ENCODE results near the gene GCHFR. TPM values are rescaled to one million over a fixed set of nuclear protein-coding genes. Genes with fewer than 3 reads are reported as not detected.

GCHFR gene
- total and polyA plus RNA-seq, 12 donors: 2.2 to 10.8 (median 3.9) TPM

DNA sequence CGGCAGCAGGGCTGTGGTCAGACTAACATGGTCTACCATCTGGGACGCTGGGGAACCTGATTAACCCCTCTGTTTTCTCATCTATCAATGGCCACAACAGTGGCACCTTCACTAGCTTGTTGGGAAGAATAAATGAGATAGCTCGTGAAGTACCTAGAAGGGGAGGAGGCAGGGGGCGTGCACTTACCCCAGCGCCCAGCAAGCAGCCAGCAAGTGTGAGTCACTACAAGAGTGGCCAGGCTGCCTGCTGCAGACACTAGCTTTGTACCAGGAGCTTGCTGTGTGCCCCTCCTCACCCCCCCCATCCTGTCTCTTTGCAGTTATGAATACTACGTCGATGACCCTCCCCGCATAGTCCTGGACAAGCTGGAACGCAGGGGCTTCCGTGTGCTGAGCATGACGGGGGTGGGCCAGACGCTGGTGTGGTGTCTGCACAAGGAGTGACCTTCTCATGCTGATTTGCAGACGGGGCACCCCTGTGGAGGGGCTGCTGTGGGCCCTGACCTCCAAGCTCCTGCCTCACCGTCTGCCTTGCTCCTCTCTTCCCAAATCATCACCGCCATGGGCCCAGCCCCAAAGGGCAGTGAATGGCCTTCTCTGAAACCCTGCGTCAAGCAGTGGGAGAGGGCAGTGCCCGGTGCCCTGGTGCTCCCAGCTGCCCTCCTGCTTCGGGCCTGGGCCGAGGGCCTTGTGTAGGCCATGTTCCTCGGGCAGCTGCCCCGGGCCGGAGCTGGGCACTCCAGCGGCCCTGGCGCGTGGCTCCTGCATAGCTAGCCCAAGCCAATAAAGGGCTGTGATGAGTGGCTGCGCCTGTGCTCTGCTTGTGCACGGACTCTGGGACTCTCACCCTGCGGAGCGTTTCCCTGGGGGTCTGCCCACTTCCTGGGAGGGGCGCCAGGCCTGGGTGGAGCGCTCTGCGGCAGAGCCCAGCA lies 3.3 kb downstream of the GCHFR start:
- Histone ChIP-seq H3K9me3 (no peaks in the 10 kb centered on the region), H3K27ac (no peak overlapping the region), H3K4me3 (no peak overlapping the region), H3K4me1 (peaks cover 0 to 56% (median 38%) of the 10 kb centered on the region in 9 donors), H3K27me3 (no peaks in the 10 kb centered on the region), H3K36me3 (peaks cover 0 to 43% (median 3%) of the 10 kb centered on the region in 9 donors)
- no peak for DNase-seq
- TF ChIP-seq, protein P1, sequence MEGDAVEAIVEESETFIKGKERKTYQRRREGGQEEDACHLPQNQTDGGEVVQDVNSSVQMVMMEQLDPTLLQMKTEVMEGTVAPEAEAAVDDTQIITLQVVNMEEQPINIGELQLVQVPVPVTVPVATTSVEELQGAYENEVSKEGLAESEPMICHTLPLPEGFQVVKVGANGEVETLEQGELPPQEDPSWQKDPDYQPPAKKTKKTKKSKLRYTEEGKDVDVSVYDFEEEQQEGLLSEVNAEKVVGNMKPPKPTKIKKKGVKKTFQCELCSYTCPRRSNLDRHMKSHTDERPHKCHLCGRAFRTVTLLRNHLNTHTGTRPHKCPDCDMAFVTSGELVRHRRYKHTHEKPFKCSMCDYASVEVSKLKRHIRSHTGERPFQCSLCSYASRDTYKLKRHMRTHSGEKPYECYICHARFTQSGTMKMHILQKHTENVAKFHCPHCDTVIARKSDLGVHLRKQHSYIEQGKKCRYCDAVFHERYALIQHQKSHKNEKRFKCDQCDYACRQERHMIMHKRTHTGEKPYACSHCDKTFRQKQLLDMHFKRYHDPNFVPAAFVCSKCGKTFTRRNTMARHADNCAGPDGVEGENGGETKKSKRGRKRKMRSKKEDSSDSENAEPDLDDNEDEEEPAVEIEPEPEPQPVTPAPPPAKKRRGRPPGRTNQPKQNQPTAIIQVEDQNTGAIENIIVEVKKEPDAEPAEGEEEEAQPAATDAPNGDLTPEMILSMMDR (IDR thresholded peaks at IDR 0.05): no peak
- intact Hi-C loops (cut with DNase I): no loop called here
- no peak for ATAC-seq
- 92 to 93% methylated on average over 32 of the region's 32 CpGs for WGBS, 2 donors

DNA sequence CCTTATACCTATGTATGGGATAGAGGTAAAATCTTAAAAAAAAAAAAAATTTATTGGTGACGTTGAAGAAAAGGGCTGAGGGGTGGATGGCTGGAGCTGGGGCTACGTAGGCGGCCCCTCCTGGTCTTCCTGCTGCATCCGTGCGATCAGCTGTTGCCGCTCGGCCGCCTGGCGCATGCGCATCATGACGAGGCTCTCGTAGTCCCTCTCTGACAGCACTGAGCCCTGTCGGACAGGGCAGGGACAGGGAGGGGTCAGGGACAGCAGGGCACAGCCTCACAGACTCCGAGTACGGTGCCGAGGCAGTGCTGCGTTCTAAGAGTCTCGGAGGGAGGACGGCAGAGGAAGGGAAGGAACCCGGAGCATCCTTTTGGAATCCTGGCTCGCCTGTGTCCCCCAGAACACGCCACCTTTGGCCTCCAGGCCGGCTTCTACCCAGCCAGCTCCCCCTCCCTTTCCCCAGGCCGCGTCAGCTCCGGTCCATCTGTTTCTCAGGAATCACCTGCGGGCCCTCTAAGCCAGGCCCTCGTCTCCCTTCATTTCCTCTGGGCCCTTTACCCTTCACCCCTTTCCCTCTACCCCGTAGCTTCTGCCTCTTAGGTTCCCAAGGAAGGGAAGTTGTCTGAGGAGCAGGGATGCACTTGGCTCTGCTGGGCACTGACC lies 4.1 kb downstream of the GCHFR start:
- 91 to 92% methylated on average over 29 of the region's 29 CpGs for WGBS, 2 donors

DNA sequence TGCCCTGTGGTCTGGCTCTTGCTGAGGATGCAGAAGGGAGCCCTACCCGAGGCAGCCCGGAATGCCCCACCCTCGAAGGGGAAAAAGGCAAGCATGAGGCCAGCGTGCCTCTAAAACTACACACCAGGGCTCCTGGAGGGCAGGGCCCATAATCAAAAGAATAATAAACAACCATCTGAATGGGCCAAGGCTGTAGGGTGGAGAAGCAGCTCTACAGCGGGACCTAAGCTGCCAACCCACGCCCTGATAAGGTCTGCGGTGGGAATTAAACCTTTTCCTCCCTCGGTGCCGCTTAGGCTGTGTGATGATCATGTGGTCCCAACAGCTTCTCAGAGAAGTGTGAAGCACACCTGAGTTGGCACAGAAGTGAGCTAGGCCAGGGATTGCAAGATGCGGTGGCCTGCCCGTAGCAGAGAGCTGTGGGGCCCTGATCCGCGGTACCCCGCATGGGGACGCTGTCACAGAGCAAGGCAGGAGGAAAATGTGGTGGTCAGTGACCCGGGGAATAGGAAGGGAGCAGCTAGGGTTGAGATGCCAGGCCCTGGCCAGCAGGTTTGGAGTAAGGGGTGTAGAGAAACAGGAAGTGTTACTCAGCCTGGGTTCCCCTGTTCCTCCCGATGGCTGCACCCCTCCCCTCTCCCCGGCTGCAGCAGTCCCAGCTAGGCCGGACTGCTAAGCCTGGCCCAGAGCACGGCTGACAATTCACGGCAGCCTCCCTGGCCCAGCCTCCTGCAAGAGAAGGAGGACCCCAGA lies 4.8 kb downstream of the GCHFR start:
- TF ChIP-seq, protein P1 (IDR thresholded peaks at IDR 0.05): no peak
- ATAC-seq (peak in 1 of 8 donors; percentile 1), DNase-seq (no peak)
- WGBS, 2 donors: 78 to 82% methylated on average over 20 to 21 of the region's 21 CpGs
- intact Hi-C loops (cut with DNase I): no loop called here
- Histone ChIP-seq H3K9me3 (no peaks in the 10 kb centered on the region), H3K4me1 (peaks cover 0 to 42% (median 24%) of the 10 kb centered on the region in 9 donors), H3K36me3 (peaks cover 0 to 58% (median 15%) of the 10 kb centered on the region in 9 donors), H3K27ac (peak overlapping the region in 6 of 10 donors; percentile 9 to 44 (median 26)), H3K4me3 (no peak overlapping the region), H3K27me3 (no peaks in the 10 kb centered on the region)

More for the DNA sequence above, 4.1 kb downstream of the GCHFR start:
- peaks cover 0 to 50% (median 31%) of the 10 kb centered on the region in 9 donors for H3K4me1 ChIP-seq
- ATAC-seq (no peak), DNase-seq (no peak)
- peaks cover 0 to 51% (median 8%) of the 10 kb centered on the region in 9 donors for H3K36me3 ChIP-seq
- peak overlapping the region in 1 of 10 donors; percentile 31 for H3K27ac ChIP-seq
- H3K27me3 ChIP-seq: no peaks in the 10 kb centered on the region
- no peaks in the 10 kb centered on the region for H3K9me3 ChIP-seq
- H3K4me3 ChIP-seq: no peak overlapping the region
- TF ChIP-seq, protein P1 (IDR thresholded peaks at IDR 0.05): no peak
- intact Hi-C loops (cut with DNase I): no loop called here

All from heart right ventricle (tissue), 16 donors.